ENCODE results near the gene RPS3A.

DNA sequence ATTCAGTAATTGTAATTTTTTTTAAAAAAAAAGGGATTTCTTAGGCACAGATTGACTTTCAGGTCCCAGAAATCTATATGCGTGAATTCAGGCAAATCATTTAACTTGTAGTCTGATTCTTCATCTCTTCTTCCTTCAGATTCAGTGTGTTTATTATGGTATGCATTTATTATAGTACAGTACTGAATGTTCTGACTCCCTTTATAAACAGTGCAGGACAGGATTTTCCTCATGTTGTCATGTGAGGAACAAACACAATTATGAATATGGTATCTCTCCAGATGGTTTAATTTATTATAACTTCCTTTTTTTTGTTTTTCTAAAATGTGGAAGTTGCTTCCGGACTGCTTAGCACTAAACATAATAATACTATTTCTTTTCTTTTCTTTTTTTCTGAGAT is 54.2 kb downstream of the RPS3A start:
- TF ChIP-seq, protein P1, sequence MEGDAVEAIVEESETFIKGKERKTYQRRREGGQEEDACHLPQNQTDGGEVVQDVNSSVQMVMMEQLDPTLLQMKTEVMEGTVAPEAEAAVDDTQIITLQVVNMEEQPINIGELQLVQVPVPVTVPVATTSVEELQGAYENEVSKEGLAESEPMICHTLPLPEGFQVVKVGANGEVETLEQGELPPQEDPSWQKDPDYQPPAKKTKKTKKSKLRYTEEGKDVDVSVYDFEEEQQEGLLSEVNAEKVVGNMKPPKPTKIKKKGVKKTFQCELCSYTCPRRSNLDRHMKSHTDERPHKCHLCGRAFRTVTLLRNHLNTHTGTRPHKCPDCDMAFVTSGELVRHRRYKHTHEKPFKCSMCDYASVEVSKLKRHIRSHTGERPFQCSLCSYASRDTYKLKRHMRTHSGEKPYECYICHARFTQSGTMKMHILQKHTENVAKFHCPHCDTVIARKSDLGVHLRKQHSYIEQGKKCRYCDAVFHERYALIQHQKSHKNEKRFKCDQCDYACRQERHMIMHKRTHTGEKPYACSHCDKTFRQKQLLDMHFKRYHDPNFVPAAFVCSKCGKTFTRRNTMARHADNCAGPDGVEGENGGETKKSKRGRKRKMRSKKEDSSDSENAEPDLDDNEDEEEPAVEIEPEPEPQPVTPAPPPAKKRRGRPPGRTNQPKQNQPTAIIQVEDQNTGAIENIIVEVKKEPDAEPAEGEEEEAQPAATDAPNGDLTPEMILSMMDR (IDR thresholded peaks at IDR 0.05; ENCODE audit: low read depth, low read length), result no peak
- TF ChIP-seq, protein P2, sequence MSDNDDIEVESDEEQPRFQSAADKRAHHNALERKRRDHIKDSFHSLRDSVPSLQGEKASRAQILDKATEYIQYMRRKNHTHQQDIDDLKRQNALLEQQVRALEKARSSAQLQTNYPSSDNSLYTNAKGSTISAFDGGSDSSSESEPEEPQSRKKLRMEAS (IDR thresholded peaks at IDR 0.05; ENCODE audit: low read depth, low read length), result no peak
